GM23338 (cell line): ENCODE results near the gene PICK1. TPM values are rescaled to one million over a fixed set of nuclear protein-coding genes. Genes with fewer than 3 reads are reported as not detected.

Source experiments
- ATAC-seq: fragments of 200-7000 bp; cut with Tn5 transposase; 3 replicates; pipeline ENCODE4 v1.9.1; 2020
- DNase-seq: peaks from one replicate; pipeline ENCODE4 v3.0.0-alpha.2; 2015; ENCODE audit warnings: low spot score
- H2AFZ ChIP-seq: fragments of 200-600 bp; sonication (generic); 2 replicates; pipeline ENCODE4 v1.8.0; 2016; ENCODE audit warnings: antibody characterized with exemption, mild to moderate bottlenecking, moderate library complexity
- H3F3A ChIP-seq: fragments of 200-600 bp; sonication (generic); replicated peaks from 2 replicates; pipeline ENCODE4 v1.8.0; 2017; ENCODE audit warnings: antibody characterized with exemption, mixed run types, low read depth
- H3K27ac ChIP-seq: fragments of 200-600 bp; sonication (generic); 2 replicates; pipeline ENCODE4 v1.6.1; 2016; ENCODE audit warnings: low read depth
- H3K27me3 ChIP-seq: fragments of 200-600 bp; sonication (generic); 2 replicates; pipeline ENCODE4 v1.8.0; 2016; ENCODE audit warnings: mild to moderate bottlenecking, mixed run types, moderate library complexity; ENCODE audit not compliant: insufficient read depth
- H3K36me3 ChIP-seq: fragments of 200-600 bp; sonication (generic); 2 replicates; pipeline ENCODE4 v1.8.0; 2016; ENCODE audit warnings: mild to moderate bottlenecking; ENCODE audit not compliant: insufficient read depth
- H3K4me1 ChIP-seq: fragments of 200-600 bp; sonication (generic); 2 replicates; pipeline ENCODE4 v1.8.0; 2016; ENCODE audit warnings: mild to moderate bottlenecking, moderate library complexity; ENCODE audit not compliant: insufficient read depth
- H3K4me2 ChIP-seq: fragments of 200-600 bp; sonication (generic); 2 replicates; pipeline ENCODE4 v1.7.1; 2017; ENCODE audit warnings: mixed run types
- H3K4me3 ChIP-seq: fragments of 200-600 bp; sonication (generic); 2 replicates; pipeline ENCODE4 v1.6.1; 2016; ENCODE audit warnings: mixed run types
- H3K79me2 ChIP-seq: fragments of 200-600 bp; sonication (generic); replicated peaks from 2 replicates; pipeline ENCODE4 v1.8.0; 2017; ENCODE audit warnings: mild to moderate bottlenecking; ENCODE audit not compliant: insufficient read depth
- H3K9me2 ChIP-seq: fragments of 200-600 bp; sonication (generic); 2 replicates; pipeline ENCODE4 v1.8.0; 2017; ENCODE audit not compliant: insufficient read depth
- H4K20me1 ChIP-seq: fragments of 200-600 bp; sonication (generic); replicated peaks from 2 replicates; pipeline ENCODE4 v1.8.0; 2017; ENCODE audit warnings: mild to moderate bottlenecking; ENCODE audit not compliant: insufficient read depth
- H3K27ac Mint-ChIP-seq: 2 replicates; pipeline ENCODE4 v1.8.0; 2020; ENCODE audit warnings: inconsistent platforms, mild to moderate bottlenecking, moderate library complexity, mixed read lengths
- H3K27me3 Mint-ChIP-seq: 3 replicates; pipeline ENCODE4 v1.8.0; 2022; ENCODE audit warnings: low read depth, mild to moderate bottlenecking, moderate library complexity, mixed read lengths, inconsistent platforms; ENCODE audit not compliant: insufficient read depth, poor library complexity
- H3K36me3 Mint-ChIP-seq: 3 replicates; pipeline ENCODE4 v1.8.0; 2021; ENCODE audit warnings: low read depth, mild to moderate bottlenecking, inconsistent platforms, moderate library complexity, mixed read lengths
- H3K4me1 Mint-ChIP-seq: 3 replicates; pipeline ENCODE4 v1.8.0; 2020; ENCODE audit warnings: mild to moderate bottlenecking, inconsistent platforms, mixed read lengths
- H3K4me3 Mint-ChIP-seq: 3 replicates; pipeline ENCODE4 v1.8.0; 2021; ENCODE audit warnings: moderate library complexity, mild to moderate bottlenecking, inconsistent platforms, mixed read lengths
- H3K9me3 Mint-ChIP-seq: 3 replicates; pipeline ENCODE4 v1.8.0; 2020; ENCODE audit warnings: moderate library complexity, mild to moderate bottlenecking, inconsistent platforms, mixed read lengths
- CREB1 ChIP-seq: fragments of 250-450 bp; sonication (Bioruptor Pico); IDR thresholded peaks from 2 replicates; pipeline ENCODE4 v1.5.0; 2020; ENCODE audit warnings: low read depth, mild to moderate bottlenecking, moderate library complexity
- CTCF ChIP-seq, 2 experiments: fragments of 200-600 bp in 1 of 2; sonication (generic) in 1 of 2; conservative IDR thresholded peaks; 2 replicates each; pipeline versions ENCODE4 v1.5.1 to v1.6.1; 2016 to 2017; ENCODE audit warnings: antibody characterized with exemption in 2 of 2, low read depth in 2 of 2, mild to moderate bottlenecking in 2 of 2, moderate library complexity in 1 of 2
- ETS1 ChIP-seq: IDR thresholded peaks from 2 replicates; pipeline ENCODE4 v1.6.1; 2016; ENCODE audit warnings: antibody characterized with exemption
- EZH2 ChIP-seq: fragments of 200-600 bp; sonication (generic); IDR thresholded peaks from one replicate; pipeline ENCODE4 v1.8.0; 2017; ENCODE audit warnings: antibody characterized with exemption, mild to moderate bottlenecking, low read depth; ENCODE audit not compliant: unreplicated experiment
- EZH2phosphoT487 ChIP-seq: fragments of 200-600 bp; sonication (generic); IDR thresholded peaks from one replicate; pipeline ENCODE4 v1.8.1; 2018; ENCODE audit warnings: antibody characterized with exemption; ENCODE audit not compliant: unreplicated experiment
- JUNB ChIP-seq: IDR thresholded peaks from one replicate; pipeline ENCODE4 v1.6.1; 2016; ENCODE audit warnings: antibody characterized with exemption; ENCODE audit not compliant: unreplicated experiment
- NANOG ChIP-seq: IDR thresholded peaks from 2 replicates; pipeline ENCODE4 v1.6.1; 2016; ENCODE audit warnings: antibody characterized with exemption, borderline replicate concordance
- POLR2AphosphoS5 ChIP-seq: IDR thresholded peaks from 2 replicates; pipeline ENCODE4 v1.6.1; 2016; ENCODE audit warnings: antibody characterized with exemption, low read depth
- REST ChIP-seq: IDR thresholded peaks from one replicate; pipeline ENCODE4 v1.6.1; 2018; ENCODE audit warnings: antibody characterized with exemption; ENCODE audit not compliant: unreplicated experiment
- STAT1 ChIP-seq: IDR thresholded peaks from one replicate; pipeline ENCODE4 v1.6.1; 2016; ENCODE audit warnings: antibody characterized with exemption; ENCODE audit not compliant: unreplicated experiment
- ZNF114 ChIP-seq: fragments of 250-450 bp; sonication (Bioruptor Pico); IDR thresholded peaks from 2 replicates; pipeline ENCODE4 v1.5.0; 2020; ENCODE audit warnings: mild to moderate bottlenecking, moderate library complexity
- ZNF331 ChIP-seq: fragments of 250-450 bp; sonication (Bioruptor Pico); IDR thresholded peaks from 2 replicates; pipeline ENCODE4 v1.5.0; 2020; ENCODE audit warnings: low read depth, mild to moderate bottlenecking, moderate library complexity
- ZNF462 ChIP-seq: fragments of 250-450 bp; sonication (Bioruptor Pico); IDR thresholded peaks from 2 replicates; pipeline ENCODE4 v1.5.0; 2020; ENCODE audit warnings: mild to moderate bottlenecking, moderate library complexity
- polyA plus RNA-seq: library from polyadenylated mRNA; unstranded; fragments of >200 nt; fragmentation: Nextera tagmentation; extraction: Ambion mirVana; gene quantifications from 2 replicates; pipeline ENCODE4 v1.2.1, GENCODE V29; 2016
- total RNA-seq: library from RNA; depleted of rRNA; stranded (reverse); fragments of >200 nt; shearing (Covaris generic); gene quantifications from 2 replicates; pipeline ENCODE4 v1.2.3, GENCODE V29; 2014

The PICK1 gene
- total and polyA plus RNA-seq, 2 experiments from 2014 or later = 15.9 to 28.3 TPM

GRCh38 chr22:38065539-38065938, 8.3 kb downstream of the PICK1 start:
- H3K4me2 ChIP-seq = no peak overlapping the region
- no peak overlapping the region for H3K4me3 ChIP-seq
- H4K20me1 ChIP-seq = peaks cover 11% of the 10 kb centered on the region
- no peaks in the 10 kb centered on the region for H3K4me1 ChIP-seq
- H3K36me3 Mint-ChIP-seq = peaks cover 47% of the 10 kb centered on the region
- H3F3A ChIP-seq = no peaks in the 10 kb centered on the region
- no peaks in the 10 kb centered on the region for H3K27me3 ChIP-seq
- TF ChIP-seq POLR2AphosphoS5 (no peak), EZH2 (no peak), CREB1 (CRISPR knock-in tag) (no peak), NANOG (no peak), REST (no peak), ZNF114 (CRISPR knock-in tag) (no peak), ETS1 (no peak), ZNF462 (no peak), ZNF331 (no peak), EZH2phosphoT487 (no peak), STAT1 (no peak), JUNB (no peak), CTCF (conservative IDR thresholded peaks at IDR 0.05; ENCODE audit: low read depth in 2 of 2) (no peak)
- H3K27ac ChIP-seq = no peak overlapping the region
- no peaks in the 10 kb centered on the region for H3K9me3 Mint-ChIP-seq
- peaks cover 2% of the 10 kb centered on the region for H3K27me3 Mint-ChIP-seq
- ATAC-seq = no peak
- DNase-seq = no peak
- H3K4me1 Mint-ChIP-seq = no peaks in the 10 kb centered on the region
- no peaks in the 10 kb centered on the region; the same call in 1 of the 2 replicates for H3K36me3 ChIP-seq
- H2AFZ ChIP-seq = no peak overlapping the region
- no peak overlapping the region for H3K27ac Mint-ChIP-seq
- H3K4me3 Mint-ChIP-seq = no peak overlapping the region
- H3K9me2 ChIP-seq = no peaks in the 10 kb centered on the region
- H3K79me2 ChIP-seq = no peaks in the 10 kb centered on the region
